HG02870 (cell line): ENCODE data around the gene ELMO3.
A peak's percentile ranks its signal among the peaks of the same experiment; 100 is the strongest.

Experiments
- ATAC-seq: cut with Tn5 transposase; IDR thresholded peaks from one replicate; pipeline ENCODE4 v1.9.1; 2021; ENCODE audit warnings: mild to moderate bottlenecking, moderate library complexity; ENCODE audit not compliant: unreplicated experiment

ELMO3 gene

GRCh38 chr16:67181346-67181745 lies 17.6 kb upstream of the ELMO3 start:
- no peak for ATAC-seq

- no peak for ATAC-seq
These were observed 16.6 kb upstream of the ELMO3 start for GRCh38 chr16:67182288-67182687.

GRCh38 chr16:67183284-67183626 lies 15.7 kb upstream of the ELMO3 start:
- ATAC-seq, result no peak

- peak; percentile 96 for ATAC-seq
These were observed 15.1 kb upstream of the ELMO3 start, which contains the start of gene MATCAP1 for GRCh38 chr16:67183627-67184452. Gene MATCAP1 (minus strand): TSS chr16:67183963. CDS start chr16:67180610, 3,353 bp downstream.

GRCh38 chr16:67184453-67184994 lies 14.4 kb upstream of the ELMO3 start:
- no peak for ATAC-seq

GRCh38 chr16:67184995-67185650 lies 13.8 kb upstream of the ELMO3 start:
- ATAC-seq, result no peak

GRCh38 chr16:67185651-67186134 lies 13.2 kb upstream of the ELMO3 start:
- no peak for ATAC-seq

- ATAC-seq, result no peak
These were observed 12.4 kb upstream of the ELMO3 start for GRCh38 chr16:67186550-67186950.

GRCh38 chr16:67187175-67187890 lies 11.6 kb upstream of the ELMO3 start:
- no peak for ATAC-seq

- ATAC-seq, result no peak
These were observed 10.6 kb upstream of the ELMO3 start for GRCh38 chr16:67188323-67188722.

GRCh38 chr16:67188798-67189197 lies 10.1 kb upstream of the ELMO3 start:
- no peak for ATAC-seq

- ATAC-seq, result no peak
These were observed 8.9 kb upstream of the ELMO3 start, which contains the start of gene EXOC3L1 for GRCh38 chr16:67190041-67190440. Gene EXOC3L1 (minus strand): TSS chr16:67190136. CDS start chr16:67189676, 460 bp downstream.

- ATAC-seq, result no peak
These were observed 8.2 kb upstream of the ELMO3 start for GRCh38 chr16:67190448-67191399.

- no peak for ATAC-seq
These were observed 7.4 kb upstream of the ELMO3 start for GRCh38 chr16:67191411-67191994.

- ATAC-seq, result peak; percentile 85
These were observed 6.8 kb upstream of the ELMO3 start, which contains the start of gene E2F4 for GRCh38 chr16:67191995-67192681. Gene E2F4 (plus strand): TSS chr16:67192155. CDS start chr16:67192228, 73 bp downstream.

- ATAC-seq, result no peak
These were observed 6.1 kb upstream of the ELMO3 start for GRCh38 chr16:67192781-67193361.

- ATAC-seq, result no peak
These were observed 5.4 kb upstream of the ELMO3 start for GRCh38 chr16:67193536-67193935.

- ATAC-seq, result no peak
These were observed 4.7 kb upstream of the ELMO3 start for GRCh38 chr16:67194260-67194659.

GRCh38 chr16:67195676-67196075 lies 3.3 kb upstream of the ELMO3 start:
- no peak for ATAC-seq
